Stimulated activated CD4-positive, alpha-beta T cell treated with anti-CD3 and anti-CD28 coated beads, Interleukin-1b, Interleukin-23, amount 100 ng/mL, for 48 hours (primary cell): Measurements from ENCODE around the gene GPATCH8.

Experiments used
- DNase-seq: peaks from one replicate; pipeline ENCODE4 v3.0.0-alpha.2; 2020

GPATCH8 gene

DNA sequence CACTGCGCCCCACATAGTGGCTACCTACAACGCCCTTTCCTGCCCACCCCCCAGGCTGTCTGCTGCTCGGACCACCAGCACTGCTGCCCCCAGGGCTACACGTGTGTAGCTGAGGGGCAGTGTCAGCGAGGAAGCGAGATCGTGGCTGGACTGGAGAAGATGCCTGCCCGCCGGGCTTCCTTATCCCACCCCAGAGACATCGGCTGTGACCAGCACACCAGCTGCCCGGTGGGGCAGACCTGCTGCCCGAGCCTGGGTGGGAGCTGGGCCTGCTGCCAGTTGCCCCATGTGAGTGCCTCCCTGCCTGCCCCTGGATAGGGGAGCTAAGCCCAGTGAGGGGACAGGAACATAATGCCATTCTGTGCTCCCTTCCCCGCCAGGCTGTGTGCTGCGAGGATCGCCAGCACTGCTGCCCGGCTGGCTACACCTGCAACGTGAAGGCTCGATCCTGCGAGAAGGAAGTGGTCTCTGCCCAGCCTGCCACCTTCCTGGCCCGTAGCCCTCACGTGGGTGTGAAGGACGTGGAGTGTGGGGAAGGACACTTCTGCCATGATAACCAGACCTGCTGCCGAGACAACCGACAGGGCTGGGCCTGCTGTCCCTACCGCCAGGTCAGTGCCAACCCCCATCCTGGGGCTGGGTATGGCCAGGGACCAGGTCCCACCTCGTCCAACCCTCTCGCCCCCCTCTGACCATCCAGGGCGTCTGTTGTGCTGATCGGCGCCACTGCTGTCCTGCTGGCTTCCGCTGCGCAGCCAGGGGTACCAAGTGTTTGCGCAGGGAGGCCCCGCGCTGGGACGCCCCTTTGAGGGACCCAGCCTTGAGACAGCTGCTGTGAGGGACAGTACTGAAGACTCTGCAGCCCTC is 151.0 kb downstream of the GPATCH8 start:
- no peak for DNase-seq

DNA sequence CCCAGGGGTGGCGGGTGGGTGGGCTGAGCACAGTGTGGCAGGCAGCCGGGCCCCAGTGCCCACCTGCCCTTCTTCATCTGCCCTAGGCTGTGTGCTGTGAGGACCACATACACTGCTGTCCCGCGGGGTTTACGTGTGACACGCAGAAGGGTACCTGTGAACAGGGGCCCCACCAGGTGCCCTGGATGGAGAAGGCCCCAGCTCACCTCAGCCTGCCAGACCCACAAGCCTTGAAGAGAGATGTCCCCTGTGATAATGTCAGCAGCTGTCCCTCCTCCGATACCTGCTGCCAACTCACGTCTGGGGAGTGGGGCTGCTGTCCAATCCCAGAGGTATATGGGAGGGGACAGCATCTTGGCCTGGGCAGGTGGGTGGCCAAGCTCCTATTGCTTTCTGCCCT is 151.7 kb downstream of the GPATCH8 start:
- no peak for DNase-seq

- peak; percentile 69 for DNase-seq
Observed at GRCh38 chr17:44350733-44351226, 152.4 kb downstream of the GPATCH8 start.

DNA sequence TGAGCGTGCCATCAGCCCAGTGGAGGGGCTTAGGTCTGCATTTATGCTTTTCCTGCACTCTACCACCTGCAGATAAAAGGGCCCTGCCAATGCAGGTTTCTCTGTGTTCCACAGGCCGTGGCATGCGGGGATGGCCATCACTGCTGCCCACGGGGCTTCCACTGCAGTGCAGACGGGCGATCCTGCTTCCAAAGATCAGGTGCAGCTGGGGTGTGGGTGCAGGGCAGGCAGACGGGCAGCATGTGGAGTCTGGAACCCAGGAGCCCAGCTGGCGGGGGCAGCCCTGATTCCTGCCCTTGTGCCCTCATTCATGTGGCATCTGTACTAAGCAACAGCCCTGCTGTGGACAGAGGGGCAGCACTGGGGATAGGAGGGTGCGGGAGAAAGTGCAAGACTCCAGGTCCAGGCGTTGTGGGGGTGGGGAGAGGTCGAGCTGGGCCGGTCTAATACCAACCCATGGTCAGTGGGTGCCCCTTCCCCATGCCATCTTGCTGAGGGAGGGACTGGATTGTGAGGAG is 153.6 kb downstream of the GPATCH8 start:
- DNase-seq: no peak

DNA sequence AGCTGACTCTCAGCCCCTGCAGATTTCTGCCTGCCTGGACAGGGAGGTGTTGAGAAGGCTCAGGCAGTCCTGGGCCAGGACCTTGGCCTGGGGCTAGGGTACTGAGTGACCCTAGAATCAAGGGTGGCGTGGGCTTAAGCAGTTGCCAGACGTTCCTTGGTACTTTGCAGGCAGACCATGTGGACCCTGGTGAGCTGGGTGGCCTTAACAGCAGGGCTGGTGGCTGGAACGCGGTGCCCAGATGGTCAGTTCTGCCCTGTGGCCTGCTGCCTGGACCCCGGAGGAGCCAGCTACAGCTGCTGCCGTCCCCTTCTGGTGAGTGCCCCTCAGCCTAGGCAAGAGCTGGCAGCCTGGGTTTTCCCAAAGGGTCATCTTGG is 154.2 kb downstream of the GPATCH8 start:
- DNase-seq: no peak

GRCh38 chr17:44348234-44348987 is 154.8 kb downstream of the GPATCH8 start:
- DNase-seq: no peak
